ENCODE data around the gene TLE6.

DNA sequence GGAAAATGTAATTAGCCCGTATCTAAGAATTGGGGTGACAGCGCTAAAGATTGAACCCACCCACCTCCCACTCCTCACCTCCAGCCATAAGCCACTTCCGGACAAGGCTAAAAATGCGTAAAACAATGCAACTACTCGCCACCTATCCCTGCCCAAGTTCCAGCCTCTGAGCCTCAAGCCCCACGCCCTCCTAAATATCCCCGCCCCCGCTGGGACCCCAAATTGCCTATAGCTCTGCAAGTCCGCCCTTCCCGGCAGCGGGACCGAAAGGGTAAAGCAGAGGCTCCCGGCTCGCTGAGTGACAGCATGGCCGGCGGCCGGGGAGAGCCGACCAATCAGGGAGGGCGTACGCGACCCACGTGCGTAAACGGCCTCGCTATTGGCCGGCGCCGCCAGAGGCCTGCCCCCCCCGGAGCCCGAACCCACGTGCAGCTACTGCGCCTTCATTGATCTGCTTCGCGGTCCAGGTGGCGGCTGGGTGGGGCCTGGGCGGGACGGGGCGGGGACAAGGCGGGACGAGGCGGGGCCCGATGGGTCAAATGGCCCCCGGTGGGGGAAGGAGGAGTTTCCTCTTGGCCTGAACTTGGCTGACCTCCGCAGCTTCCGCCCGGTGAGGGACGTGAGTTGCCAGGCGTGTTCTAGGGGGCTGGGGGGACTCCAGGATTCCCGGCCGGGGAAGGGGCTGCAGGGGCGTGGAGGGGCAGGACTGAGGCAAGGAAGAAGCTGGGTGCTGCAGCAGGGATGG is at the start of gene TLE6:
- peak; percentile 69 to 83 for TF ChIP-seq POLR2AphosphoS5 (IDR thresholded peaks at IDR 0.05; ENCODE audit: insufficient read depth in 1 of 2, low read depth in 1 of 2)
- TF ChIP-seq, protein P1, sequence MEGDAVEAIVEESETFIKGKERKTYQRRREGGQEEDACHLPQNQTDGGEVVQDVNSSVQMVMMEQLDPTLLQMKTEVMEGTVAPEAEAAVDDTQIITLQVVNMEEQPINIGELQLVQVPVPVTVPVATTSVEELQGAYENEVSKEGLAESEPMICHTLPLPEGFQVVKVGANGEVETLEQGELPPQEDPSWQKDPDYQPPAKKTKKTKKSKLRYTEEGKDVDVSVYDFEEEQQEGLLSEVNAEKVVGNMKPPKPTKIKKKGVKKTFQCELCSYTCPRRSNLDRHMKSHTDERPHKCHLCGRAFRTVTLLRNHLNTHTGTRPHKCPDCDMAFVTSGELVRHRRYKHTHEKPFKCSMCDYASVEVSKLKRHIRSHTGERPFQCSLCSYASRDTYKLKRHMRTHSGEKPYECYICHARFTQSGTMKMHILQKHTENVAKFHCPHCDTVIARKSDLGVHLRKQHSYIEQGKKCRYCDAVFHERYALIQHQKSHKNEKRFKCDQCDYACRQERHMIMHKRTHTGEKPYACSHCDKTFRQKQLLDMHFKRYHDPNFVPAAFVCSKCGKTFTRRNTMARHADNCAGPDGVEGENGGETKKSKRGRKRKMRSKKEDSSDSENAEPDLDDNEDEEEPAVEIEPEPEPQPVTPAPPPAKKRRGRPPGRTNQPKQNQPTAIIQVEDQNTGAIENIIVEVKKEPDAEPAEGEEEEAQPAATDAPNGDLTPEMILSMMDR (IDR thresholded peaks at IDR 0.05) = no peak
- no peak for TF ChIP-seq POLR2A (IDR thresholded peaks at IDR 0.05)

All from vagina (tissue), 2 donors.